Midbrain (tissue), 1 donor: ENCODE results near the gene OPN1MW2.
"Not testable (repeated sequence)": the region's sequence is repeated elsewhere in the genome, so short reads cannot be mapped to it uniquely, and the experiment has no call there.

Experiments
- DNase-seq: peaks from one replicate; lab custom pipeline; 2025; lab: John Stamatoyannopoulos, UW

Gene OPN1MW2

DNA sequence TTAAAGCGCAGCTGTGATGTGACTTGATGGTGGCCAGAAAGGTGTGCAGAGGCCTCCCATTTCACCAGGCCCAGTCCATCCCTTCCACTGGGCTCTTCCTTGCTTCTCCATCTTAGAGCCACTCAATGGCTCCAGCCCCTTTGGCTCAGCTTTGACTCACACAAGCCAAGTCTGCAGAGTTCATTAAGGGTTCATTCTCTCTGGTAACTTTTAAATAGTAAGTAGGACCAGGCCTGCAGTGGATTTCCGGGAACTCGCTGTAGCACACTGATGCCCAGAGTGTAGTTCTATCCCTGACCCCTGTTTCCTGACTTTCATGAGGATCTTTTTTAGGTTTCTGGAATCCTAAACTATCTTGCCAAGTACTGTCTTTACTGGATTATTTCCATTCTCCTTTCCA is 49.7 kb downstream of the OPN1MW2 start:
- not testable (repeated sequence) for DNase-seq
